ENCODE data around the gene PRKCH. TPM values are rescaled to one million over a fixed set of nuclear protein-coding genes. Genes with fewer than 3 reads are reported as not detected.

Gene PRKCH
- total RNA-seq, 1 experiment from 2014 or later = 10.3 TPM

DNA sequence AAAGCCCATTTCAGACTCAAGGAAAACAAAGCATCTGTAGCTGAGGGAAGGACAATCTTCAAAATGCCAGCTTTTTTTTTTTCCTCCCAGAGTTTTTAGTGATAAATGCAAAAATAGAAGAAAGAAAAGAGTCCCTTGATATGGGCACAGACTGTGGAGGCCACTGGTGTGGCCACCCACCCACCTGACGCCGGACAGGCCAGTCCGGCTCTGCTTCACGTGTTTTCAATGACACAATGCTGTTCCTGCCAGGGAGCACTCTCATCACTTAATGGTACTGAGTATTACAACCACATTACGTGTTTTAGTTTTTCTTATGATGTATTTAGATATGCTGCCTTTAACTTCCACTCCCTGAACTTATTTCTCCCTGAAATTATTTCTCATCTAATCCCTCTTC lies 218.3 kb downstream of the PRKCH start (continued):
- TF ChIP-seq, protein P1, sequence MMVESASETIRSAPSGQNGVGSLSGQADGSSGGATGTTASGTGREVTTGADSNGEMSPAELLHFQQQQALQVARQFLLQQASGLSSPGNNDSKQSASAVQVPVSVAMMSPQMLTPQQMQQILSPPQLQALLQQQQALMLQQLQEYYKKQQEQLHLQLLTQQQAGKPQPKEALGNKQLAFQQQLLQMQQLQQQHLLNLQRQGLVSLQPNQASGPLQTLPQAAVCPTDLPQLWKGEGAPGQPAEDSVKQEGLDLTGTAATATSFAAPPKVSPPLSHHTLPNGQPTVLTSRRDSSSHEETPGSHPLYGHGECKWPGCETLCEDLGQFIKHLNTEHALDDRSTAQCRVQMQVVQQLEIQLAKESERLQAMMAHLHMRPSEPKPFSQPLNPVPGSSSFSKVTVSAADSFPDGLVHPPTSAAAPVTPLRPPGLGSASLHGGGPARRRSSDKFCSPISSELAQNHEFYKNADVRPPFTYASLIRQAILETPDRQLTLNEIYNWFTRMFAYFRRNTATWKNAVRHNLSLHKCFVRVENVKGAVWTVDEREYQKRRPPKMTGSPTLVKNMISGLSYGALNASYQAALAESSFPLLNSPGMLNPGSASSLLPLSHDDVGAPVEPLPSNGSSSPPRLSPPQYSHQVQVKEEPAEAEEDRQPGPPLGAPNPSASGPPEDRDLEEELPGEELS (CRISPR knock-in tag; IDR thresholded peaks at IDR 0.05) = no peak
- TF ChIP-seq ZNF263 (CRISPR knock-in tag; IDR thresholded peaks at IDR 0.05; ENCODE audit: low read depth) = no peak
- TF ChIP-seq GTF2I (CRISPR knock-in tag; conservative IDR thresholded peaks at IDR 0.05) = no peak
- TF ChIP-seq, protein P2, sequence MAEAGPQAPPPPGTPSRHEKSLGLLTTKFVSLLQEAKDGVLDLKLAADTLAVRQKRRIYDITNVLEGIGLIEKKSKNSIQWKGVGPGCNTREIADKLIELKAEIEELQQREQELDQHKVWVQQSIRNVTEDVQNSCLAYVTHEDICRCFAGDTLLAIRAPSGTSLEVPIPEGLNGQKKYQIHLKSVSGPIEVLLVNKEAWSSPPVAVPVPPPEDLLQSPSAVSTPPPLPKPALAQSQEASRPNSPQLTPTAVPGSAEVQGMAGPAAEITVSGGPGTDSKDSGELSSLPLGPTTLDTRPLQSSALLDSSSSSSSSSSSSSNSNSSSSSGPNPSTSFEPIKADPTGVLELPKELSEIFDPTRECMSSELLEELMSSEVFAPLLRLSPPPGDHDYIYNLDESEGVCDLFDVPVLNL (CRISPR knock-in tag; IDR thresholded peaks at IDR 0.05; ENCODE audit: borderline replicate concordance, low read depth) = no peak
- no peak for TF ChIP-seq IRF2 (CRISPR knock-in tag; IDR thresholded peaks at IDR 0.05; ENCODE audit: borderline replicate concordance, low read depth)
- TF ChIP-seq JUN (CRISPR knock-in tag; IDR thresholded peaks at IDR 0.05) = no peak

DNA sequence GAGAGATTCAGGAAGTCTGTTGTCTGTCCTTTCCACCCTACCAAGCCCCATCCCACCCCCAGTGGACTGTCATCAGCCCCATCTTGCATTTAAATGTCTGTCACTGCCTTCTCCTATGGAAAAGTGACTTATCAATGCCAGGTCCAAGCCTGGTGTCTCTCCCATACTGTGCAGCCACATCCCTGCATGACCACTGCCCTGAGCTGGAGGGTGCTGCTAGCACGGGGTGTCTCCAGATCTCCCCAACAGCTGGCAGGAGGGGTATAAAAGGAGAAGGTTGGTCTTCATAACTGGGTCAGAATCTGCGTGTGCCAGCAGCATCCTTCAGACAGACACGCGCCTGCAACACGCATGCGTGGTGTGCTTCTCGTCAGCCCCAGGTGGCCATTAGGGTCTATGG lies 219.6 kb downstream of the PRKCH start:
- CTCF ChIA-PET = no interaction called here
- no peaks in the 10 kb centered on the region for H3K9me3 Mint-ChIP-seq
- H3K4me1 Mint-ChIP-seq = peaks cover 36% of the 10 kb centered on the region
- H3K4me3 Mint-ChIP-seq = no peak overlapping the region
- H3K36me3 Mint-ChIP-seq = no peaks in the 10 kb centered on the region
- no peak for TF ChIP-seq TEAD4 (CRISPR knock-in tag; IDR thresholded peaks at IDR 0.05)
- TF ChIP-seq ZNF121 (CRISPR knock-in tag; IDR thresholded peaks at IDR 0.05) = no peak
- TF ChIP-seq ZNF317 (CRISPR knock-in tag; IDR thresholded peaks at IDR 0.05; ENCODE audit: borderline replicate concordance, low read depth) = no peak
- no peak for TF ChIP-seq EMX1 (CRISPR knock-in tag; IDR thresholded peaks at IDR 0.05)
- no peak for TF ChIP-seq NR3C1 (CRISPR knock-in tag; conservative IDR thresholded peaks at IDR 0.05; ENCODE audit: low read depth)
- TF ChIP-seq ZNF423 (CRISPR knock-in tag; IDR thresholded peaks at IDR 0.05) = no peak
- TF ChIP-seq, protein P3, sequence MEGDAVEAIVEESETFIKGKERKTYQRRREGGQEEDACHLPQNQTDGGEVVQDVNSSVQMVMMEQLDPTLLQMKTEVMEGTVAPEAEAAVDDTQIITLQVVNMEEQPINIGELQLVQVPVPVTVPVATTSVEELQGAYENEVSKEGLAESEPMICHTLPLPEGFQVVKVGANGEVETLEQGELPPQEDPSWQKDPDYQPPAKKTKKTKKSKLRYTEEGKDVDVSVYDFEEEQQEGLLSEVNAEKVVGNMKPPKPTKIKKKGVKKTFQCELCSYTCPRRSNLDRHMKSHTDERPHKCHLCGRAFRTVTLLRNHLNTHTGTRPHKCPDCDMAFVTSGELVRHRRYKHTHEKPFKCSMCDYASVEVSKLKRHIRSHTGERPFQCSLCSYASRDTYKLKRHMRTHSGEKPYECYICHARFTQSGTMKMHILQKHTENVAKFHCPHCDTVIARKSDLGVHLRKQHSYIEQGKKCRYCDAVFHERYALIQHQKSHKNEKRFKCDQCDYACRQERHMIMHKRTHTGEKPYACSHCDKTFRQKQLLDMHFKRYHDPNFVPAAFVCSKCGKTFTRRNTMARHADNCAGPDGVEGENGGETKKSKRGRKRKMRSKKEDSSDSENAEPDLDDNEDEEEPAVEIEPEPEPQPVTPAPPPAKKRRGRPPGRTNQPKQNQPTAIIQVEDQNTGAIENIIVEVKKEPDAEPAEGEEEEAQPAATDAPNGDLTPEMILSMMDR (IDR thresholded peaks at IDR 0.05) = no peak
- TF ChIP-seq, protein P4, sequence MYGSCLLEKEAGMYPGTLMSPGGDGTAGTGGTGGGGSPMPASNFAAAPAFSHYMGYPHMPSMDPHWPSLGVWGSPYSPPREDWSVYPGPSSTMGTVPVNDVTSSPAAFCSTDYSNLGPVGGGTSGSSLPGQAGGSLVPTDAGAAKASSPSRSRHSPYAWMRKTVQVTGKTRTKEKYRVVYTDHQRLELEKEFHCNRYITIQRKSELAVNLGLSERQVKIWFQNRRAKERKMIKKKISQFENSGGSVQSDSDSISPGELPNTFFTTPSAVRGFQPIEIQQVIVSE (CRISPR knock-in tag; IDR thresholded peaks at IDR 0.05; ENCODE audit: borderline replicate concordance) = no peak
- no peak for TF ChIP-seq JUN (CRISPR knock-in tag; IDR thresholded peaks at IDR 0.05)
- TF ChIP-seq, protein P5, sequence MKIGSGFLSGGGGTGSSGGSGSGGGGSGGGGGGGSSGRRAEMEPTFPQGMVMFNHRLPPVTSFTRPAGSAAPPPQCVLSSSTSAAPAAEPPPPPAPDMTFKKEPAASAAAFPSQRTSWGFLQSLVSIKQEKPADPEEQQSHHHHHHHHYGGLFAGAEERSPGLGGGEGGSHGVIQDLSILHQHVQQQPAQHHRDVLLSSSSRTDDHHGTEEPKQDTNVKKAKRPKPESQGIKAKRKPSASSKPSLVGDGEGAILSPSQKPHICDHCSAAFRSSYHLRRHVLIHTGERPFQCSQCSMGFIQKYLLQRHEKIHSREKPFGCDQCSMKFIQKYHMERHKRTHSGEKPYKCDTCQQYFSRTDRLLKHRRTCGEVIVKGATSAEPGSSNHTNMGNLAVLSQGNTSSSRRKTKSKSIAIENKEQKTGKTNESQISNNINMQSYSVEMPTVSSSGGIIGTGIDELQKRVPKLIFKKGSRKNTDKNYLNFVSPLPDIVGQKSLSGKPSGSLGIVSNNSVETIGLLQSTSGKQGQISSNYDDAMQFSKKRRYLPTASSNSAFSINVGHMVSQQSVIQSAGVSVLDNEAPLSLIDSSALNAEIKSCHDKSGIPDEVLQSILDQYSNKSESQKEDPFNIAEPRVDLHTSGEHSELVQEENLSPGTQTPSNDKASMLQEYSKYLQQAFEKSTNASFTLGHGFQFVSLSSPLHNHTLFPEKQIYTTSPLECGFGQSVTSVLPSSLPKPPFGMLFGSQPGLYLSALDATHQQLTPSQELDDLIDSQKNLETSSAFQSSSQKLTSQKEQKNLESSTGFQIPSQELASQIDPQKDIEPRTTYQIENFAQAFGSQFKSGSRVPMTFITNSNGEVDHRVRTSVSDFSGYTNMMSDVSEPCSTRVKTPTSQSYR (CRISPR knock-in tag; IDR thresholded peaks at IDR 0.05) = no peak
- no peak for TF ChIP-seq ZNF671 (CRISPR knock-in tag; IDR thresholded peaks at IDR 0.05)
- TF ChIP-seq SMAD3 (CRISPR knock-in tag; IDR thresholded peaks at IDR 0.05; ENCODE audit: borderline replicate concordance) = no peak
- TF ChIP-seq MYBL2 (CRISPR knock-in tag; IDR thresholded peaks at IDR 0.05) = no peak
- TF ChIP-seq NR1H2 (CRISPR knock-in tag; IDR thresholded peaks at IDR 0.05) = no peak
- no peak for ATAC-seq
- POLR2A ChIA-PET = no interaction called here
- H3K27me3 Mint-ChIP-seq (ENCODE audit: low read depth) = no peaks in the 10 kb centered on the region
- DNase-seq (ENCODE audit: low spot score) = no peak
- no peak overlapping the region for H3K27ac Mint-ChIP-seq

Measured in WTC11 (cell line).